Measurements from ENCODE around the gene LTN1.

Gene LTN1

GRCh38 chr21:28928578-28929420 is 63.9 kb downstream of the LTN1 start:
- no peak for DNase-seq (ENCODE audit: low spot score)
- no peak for TF ChIP-seq CTCF (IDR thresholded peaks at IDR 0.05; ENCODE audit: extremely low read depth, missing control alignments)

- TF ChIP-seq CTCF (IDR thresholded peaks at IDR 0.05; ENCODE audit: extremely low read depth, missing control alignments), result no peak
- DNase-seq (ENCODE audit: low spot score), result no peak
Measured at GRCh38 chr21:28927130-28927529, 65.5 kb downstream of the LTN1 start.

GRCh38 chr21:28923439-28923975 is 69.2 kb downstream of the LTN1 start:
- no peak for TF ChIP-seq CTCF (IDR thresholded peaks at IDR 0.05; ENCODE audit: extremely low read depth, missing control alignments)
- no peak for DNase-seq (ENCODE audit: low spot score)

GRCh38 chr21:28922368-28922767 is 70.3 kb downstream of the LTN1 start:
- no peak for DNase-seq (ENCODE audit: low spot score)
- no peak for TF ChIP-seq CTCF (IDR thresholded peaks at IDR 0.05; ENCODE audit: extremely low read depth, missing control alignments)

- DNase-seq (ENCODE audit: low spot score), result no peak
- TF ChIP-seq CTCF (IDR thresholded peaks at IDR 0.05; ENCODE audit: extremely low read depth, missing control alignments), result no peak
Measured at GRCh38 chr21:28916150-28916893, 76.4 kb downstream of the LTN1 start.

- no peak for DNase-seq (ENCODE audit: low spot score)
- no peak for TF ChIP-seq CTCF (IDR thresholded peaks at IDR 0.05; ENCODE audit: extremely low read depth, missing control alignments)
Measured at GRCh38 chr21:28913071-28913470, 79.6 kb downstream of the LTN1 start.
